ENCODE data around the gene CEP112.

DNA sequence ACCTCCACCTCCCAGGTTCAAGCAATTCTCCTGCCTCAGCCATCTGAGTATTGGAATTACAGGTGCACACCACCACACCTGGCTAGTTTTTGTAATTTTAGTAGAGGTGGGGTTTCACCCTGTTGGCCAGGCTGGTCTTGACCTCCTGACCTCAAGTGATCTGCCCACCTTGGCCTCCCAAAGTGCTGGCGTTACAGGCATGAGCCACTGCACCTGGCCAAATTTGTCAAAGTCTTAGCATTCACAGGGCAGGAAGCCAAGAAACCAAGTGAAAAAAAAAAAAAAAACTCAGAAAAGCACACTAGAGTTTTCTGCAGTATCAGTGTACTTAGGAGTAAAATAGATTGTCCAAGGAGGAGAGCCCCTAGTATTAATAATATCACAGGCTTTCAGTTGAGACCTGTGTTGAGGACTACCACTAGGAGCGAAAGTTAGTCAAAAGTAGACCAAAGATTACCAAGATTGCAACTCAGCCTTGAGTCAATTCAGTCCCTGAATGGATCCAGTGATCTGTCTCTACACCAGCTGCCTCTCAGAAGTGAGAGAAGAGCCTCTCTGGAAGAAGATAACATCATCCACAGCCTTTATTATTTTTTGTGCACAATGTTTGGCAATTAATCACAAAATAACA, 159.7 kb downstream of the CEP112 start:
- TF ChIP-seq SREBF1 (IDR thresholded peaks at IDR 0.05; ENCODE audit: low read length) (no peak), SMC3 (IDR thresholded peaks at IDR 0.05; ENCODE audit: borderline replicate concordance, low read length) (no peak), PBX3 (IDR thresholded peaks at IDR 0.05; ENCODE audit: insufficient replicate concordance, low read depth, low read length) (no peak), POLR2AphosphoS5 (IDR thresholded peaks at IDR 0.05; ENCODE audit: low read length) (no peak), CREB1 (IDR thresholded peaks at IDR 0.05; ENCODE audit: low read depth) (no peak), CREM (IDR thresholded peaks at IDR 0.05; ENCODE audit: low read depth) (peak; percentile 87), ZNF207 (IDR thresholded peaks at IDR 0.05; ENCODE audit: borderline replicate concordance) (no peak), E2F4 (IDR thresholded peaks at IDR 0.05; ENCODE audit: low read depth, low read length) (no peak), MYC (IDR thresholded peaks at IDR 0.05; ENCODE audit: insufficient read depth, insufficient read length, insufficient replicate concordance, low read length, severe bottlenecking) (no peak), TARDBP (IDR thresholded peaks at IDR 0.05; ENCODE audit: borderline replicate concordance) (no peak), REST (IDR thresholded peaks at IDR 0.05; ENCODE audit: low read depth, low read length) (no peak), RAD21 (IDR thresholded peaks at IDR 0.05; ENCODE audit: insufficient read depth, low read depth, low read length) (no peak)
- TF ChIP-seq, protein P1, sequence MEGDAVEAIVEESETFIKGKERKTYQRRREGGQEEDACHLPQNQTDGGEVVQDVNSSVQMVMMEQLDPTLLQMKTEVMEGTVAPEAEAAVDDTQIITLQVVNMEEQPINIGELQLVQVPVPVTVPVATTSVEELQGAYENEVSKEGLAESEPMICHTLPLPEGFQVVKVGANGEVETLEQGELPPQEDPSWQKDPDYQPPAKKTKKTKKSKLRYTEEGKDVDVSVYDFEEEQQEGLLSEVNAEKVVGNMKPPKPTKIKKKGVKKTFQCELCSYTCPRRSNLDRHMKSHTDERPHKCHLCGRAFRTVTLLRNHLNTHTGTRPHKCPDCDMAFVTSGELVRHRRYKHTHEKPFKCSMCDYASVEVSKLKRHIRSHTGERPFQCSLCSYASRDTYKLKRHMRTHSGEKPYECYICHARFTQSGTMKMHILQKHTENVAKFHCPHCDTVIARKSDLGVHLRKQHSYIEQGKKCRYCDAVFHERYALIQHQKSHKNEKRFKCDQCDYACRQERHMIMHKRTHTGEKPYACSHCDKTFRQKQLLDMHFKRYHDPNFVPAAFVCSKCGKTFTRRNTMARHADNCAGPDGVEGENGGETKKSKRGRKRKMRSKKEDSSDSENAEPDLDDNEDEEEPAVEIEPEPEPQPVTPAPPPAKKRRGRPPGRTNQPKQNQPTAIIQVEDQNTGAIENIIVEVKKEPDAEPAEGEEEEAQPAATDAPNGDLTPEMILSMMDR (IDR thresholded peaks at IDR 0.05 in 2 of 3, conservative IDR thresholded peaks at IDR 0.05 in 1 of 3; ENCODE audit: control insufficient read depth in 2 of 3, extremely low read depth in 1 of 3, insufficient read depth in 1 of 3, low read depth in 3 of 3, low read length in 3 of 3) = no peak
- TF ChIP-seq, protein P2, sequence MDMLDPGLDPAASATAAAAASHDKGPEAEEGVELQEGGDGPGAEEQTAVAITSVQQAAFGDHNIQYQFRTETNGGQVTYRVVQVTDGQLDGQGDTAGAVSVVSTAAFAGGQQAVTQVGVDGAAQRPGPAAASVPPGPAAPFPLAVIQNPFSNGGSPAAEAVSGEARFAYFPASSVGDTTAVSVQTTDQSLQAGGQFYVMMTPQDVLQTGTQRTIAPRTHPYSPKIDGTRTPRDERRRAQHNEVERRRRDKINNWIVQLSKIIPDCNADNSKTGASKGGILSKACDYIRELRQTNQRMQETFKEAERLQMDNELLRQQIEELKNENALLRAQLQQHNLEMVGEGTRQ (IDR thresholded peaks at IDR 0.05; ENCODE audit: borderline replicate concordance, low read depth, low read length) = no peak

Data from GM12878 (cell line).